DMS 273 (cell line): ENCODE data around the gene SFSWAP.

Source experiments
- DNase-seq: peaks from one replicate; lab custom pipeline; 2025; ENCODE audit not compliant: unreplicated experiment; lab: John Stamatoyannopoulos, UW

SFSWAP gene

GRCh38 chr12:131832321-131833231, 121.7 kb downstream of the SFSWAP start:
- peak; percentile 72 for DNase-seq

- DNase-seq, result no peak
These were observed 122.5 kb downstream of the SFSWAP start for GRCh38 chr12:131833288-131833895.

- DNase-seq, result peak; percentile 38
These were observed 123.2 kb downstream of the SFSWAP start for GRCh38 chr12:131833896-131834641.

- no peak for DNase-seq
These were observed 124.1 kb downstream of the SFSWAP start for GRCh38 chr12:131834798-131835615.

- no peak for DNase-seq
These were observed 124.8 kb downstream of the SFSWAP start for GRCh38 chr12:131835616-131836171.

- DNase-seq, result peak; percentile 20
These were observed 125.3 kb downstream of the SFSWAP start for GRCh38 chr12:131836193-131836592.

GRCh38 chr12:131836714-131837397, 126.0 kb downstream of the SFSWAP start:
- no peak for DNase-seq

GRCh38 chr12:131840643-131841416, 129.9 kb downstream of the SFSWAP start:
- DNase-seq, result no peak

GRCh38 chr12:131841547-131841946, 130.7 kb downstream of the SFSWAP start:
- DNase-seq, result no peak

GRCh38 chr12:131842169-131842568, 131.3 kb downstream of the SFSWAP start:
- no peak for DNase-seq

GRCh38 chr12:131843527-131843926, 132.6 kb downstream of the SFSWAP start:
- DNase-seq, result no peak

GRCh38 chr12:131844140-131844539, 133.2 kb downstream of the SFSWAP start:
- no peak for DNase-seq

- no peak for DNase-seq
These were observed 133.8 kb downstream of the SFSWAP start for GRCh38 chr12:131844656-131845055.

- DNase-seq, result no peak
These were observed 134.2 kb downstream of the SFSWAP start for GRCh38 chr12:131845121-131845520.

- no peak for DNase-seq
These were observed 136.6 kb downstream of the SFSWAP start for GRCh38 chr12:131847456-131847855.

GRCh38 chr12:131848753-131849152, 137.9 kb downstream of the SFSWAP start:
- no peak for DNase-seq
